CD4-positive, alpha-beta T cell treated with Interleukin-1 beta for 1 hour (primary cell): ENCODE measurements around the gene LIN7B.

Source experiments
- DNase-seq, 2 donors: peaks; one replicate each; pipeline ENCODE4 v3.0.0-alpha.2; 2020 to 2022

The LIN7B gene

GRCh38 chr19:49148784-49149651 lies 34.8 kb downstream of the LIN7B start:
- peak; percentile 86 for DNase-seq

DNA sequence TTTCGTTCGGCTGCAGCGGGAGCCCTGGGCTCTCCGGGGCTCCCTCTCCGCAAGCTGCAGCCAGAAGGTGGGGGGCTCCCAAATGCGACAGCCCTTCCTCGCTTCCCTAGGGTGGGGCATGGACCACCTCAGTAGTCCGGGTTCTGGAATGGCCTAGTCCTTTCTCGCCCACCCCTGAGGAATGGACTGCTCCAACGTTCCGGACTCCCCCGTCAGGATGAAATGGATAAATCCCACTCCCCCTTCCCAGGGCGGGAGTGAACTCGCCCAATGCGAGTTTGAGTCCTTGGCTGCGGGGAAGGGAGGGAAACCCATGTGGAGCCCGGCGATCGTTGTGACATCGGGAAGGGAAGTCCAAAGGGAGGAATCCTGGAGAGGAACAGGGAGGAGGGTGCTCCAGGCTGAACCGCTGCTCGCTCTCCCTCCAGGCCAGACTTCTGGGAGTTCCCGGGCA lies 35.5 kb downstream of the LIN7B start:
- DNase-seq: no peak

DNA sequence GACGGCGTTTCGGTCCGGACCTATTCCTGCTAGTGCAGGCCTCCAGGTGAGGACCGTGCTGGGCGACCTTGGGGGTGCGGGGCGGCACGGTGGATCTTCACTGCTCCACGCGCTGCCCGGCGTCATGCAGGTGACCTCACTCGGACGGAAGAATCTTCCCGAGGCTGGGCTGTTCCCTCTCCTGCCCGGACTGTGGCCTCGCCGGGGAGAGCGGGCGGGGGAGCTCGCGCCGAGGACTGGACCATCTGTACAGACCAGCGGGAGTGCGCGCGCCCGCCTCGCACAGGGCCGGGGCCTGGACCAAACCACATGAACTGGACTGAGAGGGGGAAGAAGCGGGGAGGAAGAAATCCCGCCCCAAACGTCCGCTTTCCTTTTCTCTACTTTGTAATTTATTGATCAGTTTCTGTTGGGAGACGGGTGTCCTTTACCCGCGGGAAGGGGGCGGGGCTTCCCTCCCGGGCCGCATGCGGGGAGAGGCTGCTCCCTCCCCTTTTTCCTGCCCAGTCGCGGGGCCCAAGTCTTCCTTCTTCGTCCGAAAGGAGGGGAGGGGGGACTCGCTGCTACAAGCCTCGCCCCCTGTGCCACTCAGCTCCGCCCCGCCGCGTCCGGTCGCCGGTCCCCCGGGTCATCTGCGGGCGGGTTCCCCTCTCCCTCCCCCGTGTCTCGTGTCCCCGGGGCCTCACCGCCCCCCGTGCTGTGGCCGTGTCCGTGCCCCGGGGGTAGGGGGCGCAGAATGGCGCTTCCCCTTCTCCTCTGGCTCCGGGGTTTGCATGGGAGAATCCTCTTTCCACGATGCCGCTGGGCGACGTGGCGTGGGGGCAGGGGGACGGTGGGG lies 36.2 kb downstream of the LIN7B start:
- DNase-seq: peak; percentile 41 to 52

DNA sequence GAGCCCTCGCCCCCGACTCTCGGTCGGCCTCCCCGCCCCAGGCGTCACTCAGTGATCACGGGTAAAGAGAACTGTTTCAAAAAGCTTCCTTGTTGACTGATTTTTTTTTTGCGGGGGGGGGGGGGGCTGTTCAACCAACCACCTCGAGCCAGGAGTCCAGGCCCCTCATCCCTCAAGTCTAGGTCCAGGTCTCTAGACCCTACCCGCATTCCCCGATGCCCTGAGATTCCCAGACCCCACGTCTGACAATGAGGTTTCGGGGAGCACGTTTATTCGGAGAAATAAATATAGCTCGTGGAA lies 36.7 kb downstream of the LIN7B start:
- DNase-seq: no peak

DNA sequence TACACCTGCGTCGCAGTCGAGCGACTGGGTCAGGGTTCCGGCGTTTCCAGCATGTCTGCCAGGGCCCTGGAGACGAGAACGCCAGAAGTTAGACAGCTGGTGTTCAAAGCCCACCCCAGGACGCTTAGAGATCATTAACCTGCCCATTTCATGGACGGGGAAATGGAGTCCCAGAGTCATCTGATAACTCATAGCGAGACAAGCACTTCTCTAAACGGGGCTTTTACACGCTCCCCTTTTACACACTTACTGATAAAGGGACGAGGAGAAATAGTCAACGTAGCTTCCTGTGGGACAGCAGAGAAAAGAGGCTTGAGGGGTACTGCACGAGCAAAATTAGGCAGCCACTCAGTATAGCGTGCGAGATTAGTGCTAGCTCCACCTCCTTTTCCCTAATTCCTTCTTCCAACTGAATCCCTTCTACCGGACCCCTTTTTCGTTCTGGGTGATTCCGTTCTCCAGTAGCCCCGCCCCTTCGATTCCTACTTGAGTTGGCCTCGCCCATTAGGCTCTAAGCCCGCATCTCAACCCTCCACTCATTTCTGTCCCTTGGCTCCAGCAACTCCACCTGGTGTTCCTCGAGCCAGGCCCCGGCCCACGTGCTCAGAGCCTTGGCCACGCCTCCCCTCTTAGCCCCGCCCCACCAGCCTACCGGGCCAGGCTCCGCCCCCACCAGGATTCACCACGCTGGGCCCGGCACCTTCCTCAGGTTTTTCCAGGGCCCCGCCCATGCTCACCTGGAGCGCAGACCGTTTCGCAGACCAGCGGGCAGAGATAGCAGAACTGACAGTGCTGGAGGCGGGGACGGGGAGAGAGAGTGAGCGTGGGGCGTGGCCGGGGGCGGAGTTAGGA lies 37.3 kb downstream of the LIN7B start:
- DNase-seq: peak; percentile 32 to 35

GRCh38 chr19:49152119-49152550 lies 38.0 kb downstream of the LIN7B start:
- no peak for DNase-seq

GRCh38 chr19:49153167-49153809 lies 39.1 kb downstream of the LIN7B start:
- DNase-seq: no peak

- no peak for DNase-seq
Measured at GRCh38 chr19:49154279-49154678, 40.1 kb downstream of the LIN7B start.

DNA sequence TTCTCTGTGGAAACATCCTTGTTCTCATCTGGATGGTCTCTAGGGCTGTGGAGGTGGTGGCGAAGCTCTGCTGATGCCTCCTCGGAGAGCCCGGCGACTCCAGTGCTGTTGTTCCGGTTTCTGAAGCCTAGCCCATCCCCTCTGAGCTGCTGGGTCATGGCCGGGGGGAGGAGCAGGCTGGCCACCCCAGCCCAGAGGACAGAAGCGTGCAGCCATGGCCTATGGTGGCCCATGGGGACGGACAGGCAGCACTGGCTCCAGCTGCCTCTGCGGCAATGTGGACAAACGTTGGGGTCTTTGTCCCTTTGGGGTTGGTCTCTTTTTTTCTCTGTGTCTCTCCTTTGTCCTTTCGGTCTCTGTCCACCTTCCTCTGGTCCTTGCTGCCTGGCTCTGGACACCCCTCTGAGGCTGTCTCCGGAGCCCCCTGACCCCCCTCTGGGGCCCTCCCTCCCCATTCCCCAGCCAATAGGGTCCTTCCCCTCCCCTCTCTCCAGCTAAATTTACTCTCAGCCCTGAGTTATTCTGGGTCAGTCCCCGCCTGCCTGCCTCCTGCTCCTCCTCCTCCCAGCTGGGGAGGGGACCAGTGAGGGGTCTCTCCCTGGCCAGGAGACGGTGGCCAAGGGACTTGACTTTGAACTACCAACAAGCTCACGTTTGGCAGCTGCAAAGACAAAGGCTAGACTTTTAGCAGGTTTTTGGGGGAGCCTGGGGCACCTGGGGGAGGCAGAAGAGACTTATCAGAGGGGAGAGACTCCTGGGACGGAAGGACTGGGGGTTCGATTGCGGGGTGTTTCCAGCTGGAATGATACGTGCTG lies 41.0 kb downstream of the LIN7B start, which contains the start of gene HRC:
Gene HRC (minus strand): TSS at position 392 of the 815 bp plus-strand sequence. CDS start 159 bp downstream, at position 233.
- no peak for DNase-seq

DNA sequence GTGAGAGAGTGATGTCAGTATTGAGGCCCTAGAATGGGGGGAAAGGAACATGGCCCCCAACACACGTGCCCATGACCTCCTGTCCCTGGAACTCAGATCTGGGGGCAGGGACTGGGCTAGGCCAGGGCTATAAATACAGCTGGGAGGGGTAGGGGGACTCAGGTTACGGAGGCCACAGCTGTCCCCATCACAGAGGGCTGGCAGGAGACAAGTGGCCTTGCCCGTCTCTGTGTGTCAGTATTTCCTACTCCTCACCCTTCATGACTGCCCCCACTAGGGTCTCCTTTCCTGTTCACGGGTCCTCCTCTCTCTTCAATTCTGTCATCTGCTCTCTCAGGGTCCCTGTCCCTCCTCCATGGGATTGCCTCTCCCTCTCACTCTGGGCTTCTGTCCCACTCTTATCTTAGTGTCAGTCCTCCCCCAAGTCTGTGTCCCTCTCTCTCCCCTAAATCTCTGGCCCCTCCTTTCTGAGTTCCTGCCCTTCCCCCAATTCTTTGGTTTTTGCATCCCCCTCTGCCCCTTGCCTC lies 41.7 kb downstream of the LIN7B start:
- DNase-seq: no peak

- peak; percentile 19 to 36 for DNase-seq
Measured at GRCh38 chr19:49157445-49158224, 43.5 kb downstream of the LIN7B start, which contains the start of gene TRPM4. TSS of gene TRPM4 (plus strand) at chr19:49157792. CDS start at chr19:49157867, 75 bp downstream.

- DNase-seq: no peak
Measured at GRCh38 chr19:49160450-49161189, 46.5 kb downstream of the LIN7B start.

DNA sequence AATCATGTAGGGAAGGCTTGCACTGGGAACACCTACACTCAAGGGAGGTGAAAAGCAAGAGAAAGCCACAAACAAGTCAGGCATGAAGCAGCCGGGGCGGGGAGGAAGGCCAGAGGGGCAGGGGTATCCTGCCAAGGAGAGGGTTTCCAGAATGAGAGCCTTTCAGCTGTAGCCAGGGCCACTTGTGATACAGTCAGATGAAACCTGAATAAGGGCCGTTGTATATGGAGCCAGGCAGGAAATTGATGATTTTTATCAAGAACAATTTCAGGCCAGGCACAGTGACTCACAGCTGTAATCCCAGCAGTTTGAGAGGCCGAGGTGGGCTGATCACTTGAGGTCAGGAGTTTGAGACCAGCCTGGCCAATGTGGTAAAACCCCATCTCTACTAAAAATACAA lies 47.8 kb downstream of the LIN7B start:
- no peak for DNase-seq

- DNase-seq: no peak
Measured at GRCh38 chr19:49165111-49165750, 51.1 kb downstream of the LIN7B start.

DNA sequence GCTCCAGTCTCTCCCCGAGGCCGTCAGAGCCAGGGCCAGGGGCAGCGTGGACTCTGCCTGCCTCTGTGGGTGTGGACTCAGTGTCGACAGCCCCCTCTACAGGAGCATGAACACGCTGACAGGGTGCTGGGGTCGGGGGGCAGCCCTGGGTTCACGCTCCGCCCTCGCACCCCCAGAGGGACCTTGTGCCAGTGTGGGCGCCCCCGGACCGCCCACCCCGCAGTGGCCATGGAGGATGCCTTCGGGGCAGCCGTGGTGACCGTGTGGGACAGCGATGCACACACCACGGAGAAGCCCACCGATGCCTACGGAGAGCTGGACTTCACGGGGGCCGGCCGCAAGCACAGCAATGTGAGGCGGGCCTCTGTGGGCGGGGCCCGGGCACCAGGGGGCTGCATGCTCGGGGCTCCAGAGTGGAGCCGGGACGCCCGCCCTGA lies 51.7 kb downstream of the LIN7B start:
- DNase-seq: no peak

DNA sequence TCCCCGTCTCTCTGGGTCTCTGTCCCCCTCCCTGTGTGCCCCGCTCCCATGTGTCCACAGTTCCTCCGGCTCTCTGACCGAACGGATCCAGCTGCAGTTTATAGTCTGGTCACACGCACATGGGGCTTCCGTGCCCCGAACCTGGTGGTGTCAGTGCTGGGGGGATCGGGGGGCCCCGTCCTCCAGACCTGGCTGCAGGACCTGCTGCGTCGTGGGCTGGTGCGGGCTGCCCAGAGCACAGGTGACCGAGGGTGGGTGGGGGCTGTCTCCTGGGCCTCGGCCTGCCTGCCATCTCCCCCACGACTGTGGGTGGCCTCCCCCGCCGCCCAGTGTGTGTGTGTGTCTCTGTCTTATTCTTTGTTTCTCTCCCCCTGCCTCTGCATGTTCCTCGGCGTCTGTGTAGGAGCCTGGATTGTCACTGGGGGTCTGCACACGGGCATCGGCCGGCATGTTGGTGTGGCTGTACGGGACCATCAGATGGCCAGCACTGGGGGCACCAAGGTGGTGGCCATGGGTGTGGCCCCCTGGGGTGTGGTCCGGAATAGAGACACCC lies 53.8 kb downstream of the LIN7B start:
- DNase-seq: no peak
